HuH-7.5 (cell line): Measurements from ENCODE around the gene MYO15B.

ENCODE experiments used
- DNase-seq: peaks from one replicate; pipeline ENCODE4 v3.0.0; 2011; ENCODE audit warnings: low spot score

Gene MYO15B

GRCh38 chr17:75558666-75559530 is 28.7 kb upstream of the MYO15B start:
- no peak for DNase-seq

GRCh38 chr17:75559958-75560533 is 27.6 kb upstream of the MYO15B start:
- peak; percentile 39 for DNase-seq

- peak; percentile 38 for DNase-seq
Observed at GRCh38 chr17:75561927-75562603, 25.5 kb upstream of the MYO15B start.

- DNase-seq: no peak
Observed at GRCh38 chr17:75563063-75563758, 24.4 kb upstream of the MYO15B start.

- DNase-seq: no peak
Observed at GRCh38 chr17:75564195-75564594, 23.4 kb upstream of the MYO15B start.

- peak; percentile 67 for DNase-seq
Observed at GRCh38 chr17:75565066-75565465, 22.5 kb upstream of the MYO15B start.

GRCh38 chr17:75565618-75566017 is 22.0 kb upstream of the MYO15B start:
- DNase-seq: no peak

GRCh38 chr17:75566416-75566815 is 21.2 kb upstream of the MYO15B start:
- DNase-seq: no peak

GRCh38 chr17:75566834-75567233 is 20.8 kb upstream of the MYO15B start:
- DNase-seq: no peak

GRCh38 chr17:75568412-75569255 is 19.0 kb upstream of the MYO15B start:
- DNase-seq: no peak

GRCh38 chr17:75570034-75570676 is 17.4 kb upstream of the MYO15B start:
- DNase-seq: no peak

GRCh38 chr17:75570772-75571171 is 16.8 kb upstream of the MYO15B start:
- DNase-seq: no peak

- no peak for DNase-seq
Observed at GRCh38 chr17:75571197-75571884, 16.3 kb upstream of the MYO15B start.

- no peak for DNase-seq
Observed at GRCh38 chr17:75571885-75572215, 15.8 kb upstream of the MYO15B start.

GRCh38 chr17:75572713-75573539 is 14.7 kb upstream of the MYO15B start:
- no peak for DNase-seq

- no peak for DNase-seq
Observed at GRCh38 chr17:75573540-75573957, 14.1 kb upstream of the MYO15B start.

GRCh38 chr17:75573994-75574393 is 13.6 kb upstream of the MYO15B start:
- DNase-seq: no peak

- DNase-seq: no peak
Observed at GRCh38 chr17:75574404-75575036, 13.1 kb upstream of the MYO15B start.

- DNase-seq: no peak
Observed at GRCh38 chr17:75575197-75575596, 12.4 kb upstream of the MYO15B start.
